ENCODE data around the gene HIGD1A.

Gene HIGD1A

GRCh38 chr3:42804106-42804830 is at the start of gene HIGD1A:
Gene HIGD1A, minus strand, starts transcription at chr3:42804490. Its CDS starts 10,237 bp downstream, at chr3:42794253.
- in situ Hi-C loops (cut with MboI; ENCODE audit: low pct_unique_long_range_greater_than_20kb, low sequenced_read_pairs, unreplicated experiment), result no loop called here
- TF ChIP-seq CTCF (IDR thresholded peaks at IDR 0.05; ENCODE audit: extremely low read depth, insufficient read depth, missing control alignments), result no peak
- DNase-seq (ENCODE audit: low spot score), result peak; percentile 97

GRCh38 chr3:42853739-42854302 is 49.5 kb upstream of the HIGD1A start:
- DNase-seq (ENCODE audit: low spot score), result no peak
- no peak for TF ChIP-seq CTCF (IDR thresholded peaks at IDR 0.05; ENCODE audit: extremely low read depth, insufficient read depth, missing control alignments)

GRCh38 chr3:42853056-42853455 is 48.8 kb upstream of the HIGD1A start:
- in situ Hi-C loops (cut with MboI; ENCODE audit: low pct_unique_long_range_greater_than_20kb, low sequenced_read_pairs, unreplicated experiment), result no loop called here
- DNase-seq (ENCODE audit: low spot score), result no peak

More at GRCh38 chr3:42853739-42854302, 49.5 kb upstream of the HIGD1A start:
- in situ Hi-C loops (cut with MboI; ENCODE audit: low pct_unique_long_range_greater_than_20kb, low sequenced_read_pairs, unreplicated experiment), result no loop called here

GRCh38 chr3:42852441-42852840 is 48.2 kb upstream of the HIGD1A start:
- no peak for DNase-seq (ENCODE audit: low spot score)
- in situ Hi-C loops (cut with MboI; ENCODE audit: low pct_unique_long_range_greater_than_20kb, low sequenced_read_pairs, unreplicated experiment), result no loop called here
- no peak for TF ChIP-seq CTCF (IDR thresholded peaks at IDR 0.05; ENCODE audit: extremely low read depth, insufficient read depth, missing control alignments)

More at GRCh38 chr3:42853056-42853455, 48.8 kb upstream of the HIGD1A start:
- no peak for TF ChIP-seq CTCF (IDR thresholded peaks at IDR 0.05; ENCODE audit: extremely low read depth, insufficient read depth, missing control alignments)

- in situ Hi-C loops (cut with MboI; ENCODE audit: low pct_unique_long_range_greater_than_20kb, low sequenced_read_pairs, unreplicated experiment), result no loop called here
- no peak for TF ChIP-seq CTCF (IDR thresholded peaks at IDR 0.05; ENCODE audit: extremely low read depth, insufficient read depth, missing control alignments)
- DNase-seq (ENCODE audit: low spot score), result no peak
These were observed 47.0 kb upstream of the HIGD1A start for GRCh38 chr3:42851228-42851834.

- TF ChIP-seq CTCF (IDR thresholded peaks at IDR 0.05; ENCODE audit: extremely low read depth, insufficient read depth, missing control alignments), result no peak
- DNase-seq (ENCODE audit: low spot score), result no peak
- in situ Hi-C loops (cut with MboI; ENCODE audit: low pct_unique_long_range_greater_than_20kb, low sequenced_read_pairs, unreplicated experiment), result no loop called here
These were observed 46.0 kb upstream of the HIGD1A start for GRCh38 chr3:42850263-42850662.

All from GM13977 (cell line).